ENCODE measurements around the gene SLC39A2. TPM values are rescaled to one million over a fixed set of nuclear protein-coding genes. Genes with fewer than 3 reads are reported as not detected.

The SLC39A2 gene
- total and polyA plus RNA-seq, 4 donors = 0.05 to 0.08 TPM; not detected in 2

- TF ChIP-seq JUND (IDR thresholded peaks at IDR 0.05) (no peak), HNF4A (conservative IDR thresholded peaks at IDR 0.05) (no peak), RXRA (IDR thresholded peaks at IDR 0.05) (no peak), YY1 (IDR thresholded peaks at IDR 0.05) (no peak), ZBTB33 (IDR thresholded peaks at IDR 0.05) (no peak), ATF3 (IDR thresholded peaks at IDR 0.05) (no peak), TAF1 (conservative IDR thresholded peaks at IDR 0.05) (no peak), FOXA1 (IDR thresholded peaks at IDR 0.05) (no peak), CTCF (IDR thresholded peaks at IDR 0.05; ENCODE audit: low read depth, low read length, missing input control) (no peak)
- TF ChIP-seq, protein P1, sequence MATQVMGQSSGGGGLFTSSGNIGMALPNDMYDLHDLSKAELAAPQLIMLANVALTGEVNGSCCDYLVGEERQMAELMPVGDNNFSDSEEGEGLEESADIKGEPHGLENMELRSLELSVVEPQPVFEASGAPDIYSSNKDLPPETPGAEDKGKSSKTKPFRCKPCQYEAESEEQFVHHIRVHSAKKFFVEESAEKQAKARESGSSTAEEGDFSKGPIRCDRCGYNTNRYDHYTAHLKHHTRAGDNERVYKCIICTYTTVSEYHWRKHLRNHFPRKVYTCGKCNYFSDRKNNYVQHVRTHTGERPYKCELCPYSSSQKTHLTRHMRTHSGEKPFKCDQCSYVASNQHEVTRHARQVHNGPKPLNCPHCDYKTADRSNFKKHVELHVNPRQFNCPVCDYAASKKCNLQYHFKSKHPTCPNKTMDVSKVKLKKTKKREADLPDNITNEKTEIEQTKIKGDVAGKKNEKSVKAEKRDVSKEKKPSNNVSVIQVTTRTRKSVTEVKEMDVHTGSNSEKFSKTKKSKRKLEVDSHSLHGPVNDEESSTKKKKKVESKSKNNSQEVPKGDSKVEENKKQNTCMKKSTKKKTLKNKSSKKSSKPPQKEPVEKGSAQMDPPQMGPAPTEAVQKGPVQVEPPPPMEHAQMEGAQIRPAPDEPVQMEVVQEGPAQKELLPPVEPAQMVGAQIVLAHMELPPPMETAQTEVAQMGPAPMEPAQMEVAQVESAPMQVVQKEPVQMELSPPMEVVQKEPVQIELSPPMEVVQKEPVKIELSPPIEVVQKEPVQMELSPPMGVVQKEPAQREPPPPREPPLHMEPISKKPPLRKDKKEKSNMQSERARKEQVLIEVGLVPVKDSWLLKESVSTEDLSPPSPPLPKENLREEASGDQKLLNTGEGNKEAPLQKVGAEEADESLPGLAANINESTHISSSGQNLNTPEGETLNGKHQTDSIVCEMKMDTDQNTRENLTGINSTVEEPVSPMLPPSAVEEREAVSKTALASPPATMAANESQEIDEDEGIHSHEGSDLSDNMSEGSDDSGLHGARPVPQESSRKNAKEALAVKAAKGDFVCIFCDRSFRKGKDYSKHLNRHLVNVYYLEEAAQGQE (IDR thresholded peaks at IDR 0.05) = no peak
- TF ChIP-seq, protein P2, sequence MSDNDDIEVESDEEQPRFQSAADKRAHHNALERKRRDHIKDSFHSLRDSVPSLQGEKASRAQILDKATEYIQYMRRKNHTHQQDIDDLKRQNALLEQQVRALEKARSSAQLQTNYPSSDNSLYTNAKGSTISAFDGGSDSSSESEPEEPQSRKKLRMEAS (IDR thresholded peaks at IDR 0.05) = no peak
- no peaks in the 10 kb centered on the region for H3K36me3 ChIP-seq (ENCODE audit: control insufficient read depth in 4 of 4, insufficient read depth in 3 of 4, low read depth in 1 of 4, low read length in 3 of 4)
- WGBS = 94% methylated on average over 3 of the region's 3 CpGs
- no peak overlapping the region for H3K27ac ChIP-seq (ENCODE audit: low read depth in 1 of 2, low read length in 2 of 2)
- DNase-seq (ENCODE audit: low spot score) = no peak
- peaks cover 0 to 14% (median 8%) of the 10 kb centered on the region in 4 donors for H3K4me1 ChIP-seq (ENCODE audit: control insufficient read depth in 4 of 4, insufficient read depth in 4 of 4, low read length in 3 of 4)
- no peak overlapping the region for H3K4me3 ChIP-seq (ENCODE audit: low read depth in 1 of 3, low read length in 3 of 3)
- no peaks in the 10 kb centered on the region for H3K9me3 ChIP-seq (ENCODE audit: control insufficient read depth in 4 of 4, low read length in 3 of 4)
- H3K9ac ChIP-seq (ENCODE audit: low read depth in 1 of 2, low read length in 2 of 2) = no peak overlapping the region
- H3K27me3 ChIP-seq (ENCODE audit: control insufficient read depth in 4 of 4, insufficient read depth in 4 of 4, low read length in 3 of 4) = no peaks in the 10 kb centered on the region
Observed at GRCh38 chr14:20973501-20973900, 25.6 kb upstream of the SLC39A2 start.

DNA sequence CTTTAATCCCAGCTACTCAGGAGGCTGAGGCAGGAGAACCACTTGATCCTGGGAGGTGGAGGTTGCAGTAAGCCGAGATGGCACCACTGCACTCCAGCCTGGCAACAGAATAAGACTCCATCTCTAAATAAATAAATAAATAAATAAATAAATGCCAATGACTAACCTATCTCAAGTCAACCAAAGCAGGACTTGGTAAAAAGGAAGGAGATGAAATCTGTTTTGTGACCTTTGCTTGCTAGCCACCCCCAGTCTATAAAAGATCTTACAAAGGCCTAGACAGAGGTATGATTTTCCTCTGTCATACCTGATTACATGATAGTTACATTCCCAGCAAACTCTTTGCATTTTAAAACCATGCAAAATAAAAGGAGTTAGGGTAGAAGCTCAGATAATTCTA, 22.8 kb upstream of the SLC39A2 start:
- TF ChIP-seq GABPA (IDR thresholded peaks at IDR 0.05 in 1 of 2, conservative IDR thresholded peaks at IDR 0.05 in 1 of 2) = no peak
- no peak for TF ChIP-seq ZBTB33 (IDR thresholded peaks at IDR 0.05)
- TF ChIP-seq RXRA (IDR thresholded peaks at IDR 0.05) = no peak
- TF ChIP-seq SP1 (IDR thresholded peaks at IDR 0.05) = no peak
- TF ChIP-seq, protein P2 (IDR thresholded peaks at IDR 0.05) = no peak
- TF ChIP-seq HNF4G (IDR thresholded peaks at IDR 0.05) = no peak
- TF ChIP-seq JUND (IDR thresholded peaks at IDR 0.05) = no peak
- no peak for TF ChIP-seq CTCF (IDR thresholded peaks at IDR 0.05; ENCODE audit: low read depth, low read length, missing input control)
- TF ChIP-seq EGR1 (IDR thresholded peaks at IDR 0.05; ENCODE audit: low read depth in 2 of 2) = no peak
- H3K36me3 ChIP-seq (ENCODE audit: control insufficient read depth in 4 of 4, insufficient read depth in 3 of 4, low read depth in 1 of 4, low read length in 3 of 4) = no peaks in the 10 kb centered on the region
- no peaks in the 10 kb centered on the region for H3K9me3 ChIP-seq (ENCODE audit: control insufficient read depth in 4 of 4, low read length in 3 of 4)
- WGBS = 94% methylated on average over 1 of the region's 1 CpG
- H3K9ac ChIP-seq (ENCODE audit: low read depth in 1 of 2, low read length in 2 of 2) = no peak overlapping the region
- H3K27me3 ChIP-seq (ENCODE audit: control insufficient read depth in 4 of 4, insufficient read depth in 4 of 4, low read length in 3 of 4) = no peaks in the 10 kb centered on the region
- no peak overlapping the region for H3K4me3 ChIP-seq (ENCODE audit: low read depth in 1 of 3, low read length in 3 of 3)
- no peak for DNase-seq (ENCODE audit: low spot score)
- H3K27ac ChIP-seq (ENCODE audit: low read depth in 1 of 2, low read length in 2 of 2) = no peak overlapping the region
- H3K4me1 ChIP-seq (ENCODE audit: control insufficient read depth in 4 of 4, insufficient read depth in 4 of 4, low read length in 3 of 4) = peaks cover 0 to 7% (median under 1%) of the 10 kb centered on the region in 4 donors

All from liver (tissue), 9 donors.